ENCODE results near the gene ATXN7L2.

DNA sequence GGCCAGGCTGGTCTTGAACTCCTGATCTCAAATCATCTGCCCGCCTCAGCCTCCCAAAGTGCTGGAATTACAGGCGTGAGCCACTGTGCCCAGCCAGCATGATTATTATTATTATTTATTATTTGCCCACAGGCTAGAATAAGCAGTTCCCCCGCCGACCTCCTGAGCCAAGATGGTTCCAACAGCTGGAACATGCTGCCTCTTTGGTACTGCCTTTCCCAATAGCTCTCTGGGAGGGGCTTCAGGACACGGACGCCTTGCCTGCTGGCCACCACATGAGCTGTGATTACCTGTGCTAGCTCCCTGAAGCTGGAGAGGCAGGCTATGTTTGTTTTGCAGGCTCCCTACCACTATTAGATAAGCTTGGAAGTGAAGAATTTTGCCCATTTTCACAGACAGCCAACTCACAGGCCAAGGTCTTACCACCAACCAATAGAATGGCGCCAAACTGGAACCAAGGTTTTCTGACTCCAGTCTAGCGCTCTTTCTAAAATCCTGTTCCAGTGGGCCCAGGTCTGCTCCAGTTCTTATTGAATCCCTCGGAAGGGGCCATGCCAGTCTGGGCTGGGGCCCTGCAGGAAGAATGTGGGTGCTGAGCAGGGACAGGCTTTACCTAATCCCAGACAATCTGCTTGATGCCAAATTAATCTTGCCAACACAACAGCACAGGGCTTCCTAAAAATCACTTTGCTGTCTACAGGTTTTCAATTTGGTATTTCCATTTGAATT is 53.9 kb downstream of the ATXN7L2 start:
- TF ChIP-seq CTCF (IDR thresholded peaks at IDR 0.05) (no peak), POLR2A (IDR thresholded peaks at IDR 0.05) (no peak)
